ENCODE data around the gene ONECUT2. TPM values are rescaled to one million over a fixed set of nuclear protein-coding genes. Genes with fewer than 3 reads are reported as not detected.
"Not testable (repeated sequence)": the region's sequence is repeated elsewhere in the genome, so short reads cannot be mapped to it uniquely, and the experiment has no call there.

ONECUT2 gene
- total RNA-seq, 1 donor from 2014 or later, result 0.46 TPM

GRCh38 chr18:57518533-57518932 is 83.4 kb downstream of the ONECUT2 start:
- no peak for TF ChIP-seq CTCF (IDR thresholded peaks at IDR 0.05; ENCODE audit: insufficient read depth, low read length, poor library complexity, severe bottlenecking)
- no peaks in the 10 kb centered on the region for H3K27me3 ChIP-seq (ENCODE audit: control insufficient read depth, insufficient read depth, low read length)
- no peak for DNase-seq (ENCODE audit: low read depth)
- H3K4me3 ChIP-seq (ENCODE audit: low read depth, low read length), result no peak overlapping the region
- no peaks in the 10 kb centered on the region for H3K36me3 ChIP-seq (ENCODE audit: control insufficient read depth, insufficient read depth, low read length)

GRCh38 chr18:57519668-57520424 is 84.7 kb downstream of the ONECUT2 start:
- Histone ChIP-seq H3K36me3 (ENCODE audit: control insufficient read depth, insufficient read depth, low read length) (no peaks in the 10 kb centered on the region), H3K27me3 (ENCODE audit: control insufficient read depth, insufficient read depth, low read length) (no peaks in the 10 kb centered on the region), H3K4me3 (ENCODE audit: low read depth, low read length) (no peak overlapping the region)
- no peak for DNase-seq (ENCODE audit: low read depth)
- TF ChIP-seq CTCF (IDR thresholded peaks at IDR 0.05; ENCODE audit: insufficient read depth, low read length, poor library complexity, severe bottlenecking), result no peak

GRCh38 chr18:57522348-57522747 is 87.2 kb downstream of the ONECUT2 start:
- DNase-seq (ENCODE audit: low read depth); H3K36me3 ChIP-seq (ENCODE audit: control insufficient read depth, insufficient read depth, low read length); H3K4me3 ChIP-seq (ENCODE audit: low read depth, low read length); H3K27me3 ChIP-seq (ENCODE audit: control insufficient read depth, insufficient read depth, low read length): not testable (repeated sequence)

GRCh38 chr18:57523171-57523956 is 88.2 kb downstream of the ONECUT2 start:
- no peaks in the 10 kb centered on the region for H3K36me3 ChIP-seq (ENCODE audit: control insufficient read depth, insufficient read depth, low read length)
- no peak for DNase-seq (ENCODE audit: low read depth)
- H3K4me3 ChIP-seq (ENCODE audit: low read depth, low read length), result no peak overlapping the region
- TF ChIP-seq CTCF (IDR thresholded peaks at IDR 0.05; ENCODE audit: insufficient read depth, low read length, poor library complexity, severe bottlenecking), result no peak
- no peaks in the 10 kb centered on the region for H3K27me3 ChIP-seq (ENCODE audit: control insufficient read depth, insufficient read depth, low read length)

- Histone ChIP-seq H3K36me3 (ENCODE audit: control insufficient read depth, insufficient read depth, low read length) (no peaks in the 10 kb centered on the region), H3K4me3 (ENCODE audit: low read depth, low read length) (no peak overlapping the region), H3K27me3 (ENCODE audit: control insufficient read depth, insufficient read depth, low read length) (no peaks in the 10 kb centered on the region)
- TF ChIP-seq CTCF (IDR thresholded peaks at IDR 0.05; ENCODE audit: insufficient read depth, low read length, poor library complexity, severe bottlenecking), result no peak
- no peak for DNase-seq (ENCODE audit: low read depth)
Observed at GRCh38 chr18:57527556-57528229, 92.5 kb downstream of the ONECUT2 start.

GRCh38 chr18:57529151-57529550 is 94.0 kb downstream of the ONECUT2 start:
- Histone ChIP-seq H3K27me3 (ENCODE audit: control insufficient read depth, insufficient read depth, low read length) (no peaks in the 10 kb centered on the region), H3K4me3 (ENCODE audit: low read depth, low read length) (no peak overlapping the region), H3K36me3 (ENCODE audit: control insufficient read depth, insufficient read depth, low read length) (no peaks in the 10 kb centered on the region)
- TF ChIP-seq CTCF (IDR thresholded peaks at IDR 0.05; ENCODE audit: insufficient read depth, low read length, poor library complexity, severe bottlenecking), result no peak
- DNase-seq (ENCODE audit: low read depth), result no peak
